HepG2 (cell line): ENCODE measurements around the gene TNP2. TPM values are rescaled to one million over a fixed set of nuclear protein-coding genes. Genes with fewer than 3 reads are reported as not detected.
A peak's percentile ranks its signal among the peaks of the same experiment; 100 is the strongest.

Experiments used
- ATAC-seq: fragments of 200-7000 bp; cut with Tn5 transposase; 3 replicates; pipeline ENCODE4 v1.9.1; 2020; ENCODE audit warnings: mild to moderate bottlenecking, moderate library complexity
- BruUV-seq: library from RNA; stranded (reverse); fragments of 400-500 nt; replicated peaks from 2 replicates; lab custom pipeline; 2021; lab: Mats Ljungman, UMichigan
- CTCF ChIA-PET: fragments of 300-600 bp; formaldehyde crosslinking; extraction: SDS; loops from one replicate; lab custom pipeline; 2021; ENCODE audit warnings: low total read pairs, inconsistent platforms, low intra/inter-chr PET ratio; lab: Yijun Ruan, JAX
- POLR2A ChIA-PET: fragments of 350-600 bp; sonication (Branson Sonifier 250); formaldehyde crosslinking; loops from one replicate; lab custom pipeline; 2020; ENCODE audit warnings: antibody characterized with exemption, inconsistent platforms; lab: Yijun Ruan, JAX
- DNase-seq: peaks from one replicate; pipeline ENCODE4 v3.0.0-alpha.2; 2015; ENCODE audit warnings: low spot score
- FAIRE-seq: peaks from 3 replicates; lab custom pipeline; 2011; peaks lifted over from hg19 to GRCh38; lab: Jason Lieb, UNC
- H2AFZ ChIP-seq: one replicate; pipeline ENCODE4 v1.6.1; 2011; ENCODE audit warnings: low read length, inconsistent platforms
- H3K27ac ChIP-seq: fragments of 300-600 bp; 3 replicates; pipeline ENCODE4 v1.8.0; 2011; ENCODE audit warnings: mixed run types, mild to moderate bottlenecking, mixed read lengths, low read length, inconsistent platforms; ENCODE audit not compliant: insufficient read depth; ENCODE audit errors: extremely low read length
- H3K27me3 ChIP-seq, 2 experiments: fragments of 200-600 bp in 1 of 2; 2 replicates in 1 of 2; 3 replicates in 1 of 2; pipeline versions ENCODE4 v1.6.0 to v1.8.0; 2011; ENCODE audit warnings: low read length in 2 of 2, mild to moderate bottlenecking in 2 of 2, moderate library complexity in 2 of 2, inconsistent platforms in 1 of 2; ENCODE audit not compliant: insufficient read depth in 2 of 2, control insufficient read depth in 1 of 2
- H3K36me3 ChIP-seq, 2 experiments: fragments of 200-600 bp in 1 of 2; replicated peaks in 1 of 2; 2 replicates in 1 of 2; 3 replicates in 1 of 2; pipeline versions ENCODE4 v1.5.1 to v1.8.0; 2011; ENCODE audit warnings: low read length in 2 of 2, inconsistent platforms in 1 of 2; ENCODE audit not compliant: insufficient read depth in 2 of 2, control insufficient read depth in 1 of 2
- H3K4me1 ChIP-seq: 2 replicates; pipeline ENCODE4 v1.5.1; 2012; ENCODE audit warnings: low read length, inconsistent platforms; ENCODE audit not compliant: insufficient read depth
- H3K4me2 ChIP-seq: 2 replicates; pipeline ENCODE4 v1.6.0; 2011; ENCODE audit warnings: low read depth, low read length, inconsistent platforms
- H3K4me3 ChIP-seq, 3 experiments: fragments of 200-600 bp in 1 of 3; sonication (generic), shearing (Covaris generic) in 1 of 3; replicated peaks in 1 of 3; 2 replicates each; pipeline ENCODE4 v1.5.1; 2011 to 2016; ENCODE audit warnings: low read length in 3 of 3, inconsistent platforms in 2 of 3, low read depth in 2 of 3, mild to moderate bottlenecking in 2 of 3, control low read depth in 1 of 3, mixed read lengths in 1 of 3; ENCODE audit not compliant: insufficient read depth in 1 of 3
- H3K79me2 ChIP-seq: one replicate; pipeline ENCODE4 v1.6.1; 2011; ENCODE audit warnings: low read length, inconsistent platforms; ENCODE audit not compliant: insufficient read depth
- H3K9ac ChIP-seq: 2 replicates; pipeline ENCODE4 v1.6.0; 2011; ENCODE audit warnings: mild to moderate bottlenecking, low read depth, low read length, inconsistent platforms; ENCODE audit not compliant: insufficient read depth
- H3K9me3 ChIP-seq: 2 replicates; pipeline ENCODE4 v1.5.1; 2012; ENCODE audit warnings: mild to moderate bottlenecking, low read length
- H4K20me1 ChIP-seq: 2 replicates; pipeline ENCODE4 v1.6.0; 2011; ENCODE audit warnings: inconsistent platforms, mild to moderate bottlenecking, low read length, moderate library complexity; ENCODE audit not compliant: insufficient read depth
- ATM ChIP-seq: fragments of 450-650 bp; IDR thresholded peaks from 2 replicates; pipeline ENCODE4 v1.7.1; 2017; ENCODE audit warnings: mild to moderate bottlenecking, borderline replicate concordance
- EP300 ChIP-seq, 3 experiments: sonication (generic) in 1 of 3; formaldehyde crosslinking in 1 of 3; IDR thresholded peaks; 2 replicates each; pipeline versions ENCODE4 v1.5.1 to v1.6.1; 2011 to 2020; ENCODE audit warnings: low read depth in 2 of 3, low read length in 2 of 3, borderline replicate concordance in 1 of 3, improper control_type of control experiment in 1 of 3, mild to moderate bottlenecking in 1 of 3, missing genetic modification reagents in 1 of 3, moderate library complexity in 1 of 3
- HNRNPK ChIP-seq: fragments of 200-400 bp; formaldehyde crosslinking; IDR thresholded peaks from 2 replicates; pipeline ENCODE4 v1.6.1; 2018; ENCODE audit warnings: low read length, low read depth, moderate library complexity, mild to moderate bottlenecking; ENCODE audit not compliant: poor library complexity, severe bottlenecking
- MTF1 ChIP-seq: sonication (generic); formaldehyde crosslinking; IDR thresholded peaks from 2 replicates; pipeline ENCODE4 v1.5.0; 2020; ENCODE audit warnings: missing genetic modification reagents
- NFYC ChIP-seq: IDR thresholded peaks from 2 replicates; pipeline ENCODE4 v1.6.1; 2016; ENCODE audit warnings: missing genetic modification reagents, missing compliant biosample characterization
- TBP ChIP-seq: sonication (generic); formaldehyde crosslinking; IDR thresholded peaks from 2 replicates; pipeline ENCODE4 v1.5.0; 2020; ENCODE audit warnings: missing genetic modification reagents
- TEAD2 ChIP-seq: sonication (generic); formaldehyde crosslinking; IDR thresholded peaks from 2 replicates; pipeline ENCODE4 v1.9.0; 2021; ENCODE audit warnings: missing genetic modification reagents
- THYN1 ChIP-seq: sonication (generic); formaldehyde crosslinking; IDR thresholded peaks from 2 replicates; pipeline ENCODE4 v1.8.1; 2023; ENCODE audit warnings: low read depth, mild to moderate bottlenecking, moderate library complexity, missing genetic modification reagents, borderline replicate concordance
- ZBTB8A ChIP-seq: sonication (generic); formaldehyde crosslinking; IDR thresholded peaks from 2 replicates; pipeline ENCODE4 v1.4.0; 2020; ENCODE audit warnings: mild to moderate bottlenecking, low read depth, missing genetic modification reagents, borderline replicate concordance
- ZMYM3 ChIP-seq: sonication (generic); formaldehyde crosslinking; IDR thresholded peaks from 2 replicates; pipeline ENCODE4 v1.5.1; 2020; ENCODE audit warnings: mild to moderate bottlenecking, missing genetic modification reagents
- WGBS: methylation state at CpG from one replicate; pipeline ENCODE4 v1.1.6; 2017; ENCODE audit warnings: low lambda C conversion rate; 5-methylcytosine and 5-hydroxymethylcytosine counted together
- in situ Hi-C: cut with HindIII; loops from 2 replicates; pipeline ENCODE4 v1.10.0; 2017; ENCODE audit warnings: low pct_unique_long_range_greater_than_20kb; ENCODE audit not compliant: extremely low pct_ligation_motif_present
- intact Hi-C: fragments of 100-400 bp; cut with micrococcal nuclease; formaldehyde crosslinking; loops from one replicate; pipeline ENCODE4 v1.10.0; 2022; ENCODE audit not compliant: unreplicated experiment
- polyA plus RNA-seq, 8 experiments: library from polyadenylated mRNA; depleted of rRNA in 3 of 8; stranded (reverse) in 7 of 8; unstranded in 1 of 8; fragments of >200 nt; fragmentation: Illumina TruSeq in 4 of 8; extraction: Trizol in 4 of 8; gene quantifications; 2 replicates each; pipeline versions ENCODE4 v1.2.1 to v1.2.3, GENCODE V29; 2011 to 2016; ENCODE audit warnings: low read depth in 4 of 8, missing spikeins in 1 of 8, mixed read lengths in 1 of 8; ENCODE audit not compliant: insufficient read depth in 1 of 8
- total RNA-seq, 5 experiments: library from RNA; depleted of rRNA; stranded (reverse); fragments of >200 nt; fragmentation: Illumina TruSeq; extraction: Trizol; gene quantifications; 2 replicates each; pipeline ENCODE4 v1.2.3, GENCODE V29; 2016; ENCODE audit warnings: low read depth in 1 of 5
- TF ChIP-seq, protein P1 (sequence below): IDR thresholded peaks from 2 replicates; pipeline ENCODE4 v1.6.1; 2016; ENCODE audit warnings: low read depth, borderline replicate concordance
- TF ChIP-seq, protein P2 (sequence below): IDR thresholded peaks from 2 replicates; pipeline ENCODE4 v1.6.1; 2016; ENCODE audit warnings: control low read depth
- TF ChIP-seq, protein P3 (sequence below): sonication (generic); formaldehyde crosslinking; IDR thresholded peaks from 2 replicates; pipeline ENCODE4 v1.5.0; 2020; ENCODE audit warnings: mild to moderate bottlenecking, missing genetic modification reagents, borderline replicate concordance

Gene TNP2
- total and polyA plus RNA-seq, 2 of the 13 experiments (the other 11 are each of a cell fraction or from before 2014, with no cell fraction given), result not detected

DNA sequence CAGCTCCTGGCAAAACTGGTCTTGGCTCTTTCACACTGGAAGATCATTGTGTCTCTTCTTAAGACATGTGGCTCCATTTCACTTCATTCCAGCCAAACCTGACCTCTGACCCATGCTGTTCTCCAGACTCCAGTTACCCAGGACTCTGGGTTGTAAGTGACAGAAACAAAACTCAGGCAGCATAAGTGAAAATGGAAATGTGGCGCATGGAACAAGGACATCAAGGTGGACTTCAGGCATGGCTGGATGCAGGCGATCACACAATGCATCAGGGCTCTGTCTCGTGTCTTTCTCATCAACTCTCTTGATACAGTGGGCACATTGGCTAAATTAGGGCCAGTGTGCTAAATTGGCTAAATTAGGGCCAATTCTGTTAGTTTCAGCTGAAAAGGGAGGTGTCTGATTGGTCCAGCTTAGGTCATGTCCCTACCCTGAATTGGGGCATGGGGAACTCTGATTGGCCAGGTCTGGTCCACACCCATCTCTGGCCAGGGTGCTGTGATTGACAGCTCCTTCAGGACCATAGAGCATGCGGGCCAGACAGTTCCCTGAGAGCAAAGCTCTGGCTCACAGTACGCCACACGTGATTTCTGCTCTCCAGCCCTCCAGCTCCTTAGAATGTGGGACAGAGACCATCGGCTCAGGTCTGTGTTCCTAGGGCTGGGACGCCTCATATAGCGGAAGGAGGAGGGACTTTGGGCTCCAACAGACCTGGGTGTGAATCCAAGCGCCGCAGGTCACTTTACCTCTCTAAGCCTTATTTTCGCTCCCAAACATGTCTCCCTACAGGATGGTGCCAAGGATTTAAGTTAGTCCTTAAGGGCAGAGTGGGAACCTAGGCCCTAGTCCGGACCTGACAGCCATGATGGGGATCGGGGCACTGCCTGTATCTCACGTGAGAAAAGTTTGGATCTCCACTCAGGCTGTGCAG lies 30.6 kb downstream of the TNP2 start:
- DNase-seq (no peak), ATAC-seq (peak; percentile 59), FAIRE-seq (no peak)
- intact Hi-C loops (no loop called here), in situ Hi-C loops (no loop called here)
- CTCF ChIA-PET, result no interaction called here
- Histone ChIP-seq H3K27ac (no peak overlapping the region), H3K4me2 (0 out of 2 replicates have a peak overlapping the region, but pooled peaks have one; percentile 8), H2AFZ (no peak overlapping the region), H3K4me3 (no peak overlapping the region), H3K4me1 (peaks cover 44% of the 10 kb centered on the region), H3K27me3 (peaks cover 2 to 27% of the 10 kb centered on the region in 2 experiments; a peak in 3 of 5 replicates), H3K9me3 (no peaks in the 10 kb centered on the region), H4K20me1 (no peaks in the 10 kb centered on the region), H3K79me2 (no peaks in the 10 kb centered on the region), H3K9ac (no peak overlapping the region), H3K36me3 (no peaks in the 10 kb centered on the region)
- BruUV-seq, result no TSS peak
- POLR2A ChIA-PET, result interaction anchor here (0.5 to 1.1 kb wide), 2 partner anchors 18 to 105 kb away, joined by 3 to 5 read pairs; partner anchors contain the start of gene SOCS1
- WGBS, result 57% methylated on average over 14 of the region's 15 CpGs
- TF ChIP-seq, protein P1, sequence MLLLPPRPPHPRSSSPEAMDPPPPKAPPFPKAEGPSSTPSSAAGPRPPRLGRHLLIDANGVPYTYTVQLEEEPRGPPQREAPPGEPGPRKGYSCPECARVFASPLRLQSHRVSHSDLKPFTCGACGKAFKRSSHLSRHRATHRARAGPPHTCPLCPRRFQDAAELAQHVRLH (CRISPR knock-in tag), result no peak
- no peak for TF ChIP-seq MTF1 (CRISPR knock-in tag)
- TF ChIP-seq THYN1 (CRISPR knock-in tag), result no peak
- TF ChIP-seq TEAD2 (CRISPR knock-in tag), result no peak
- TF ChIP-seq ZMYM3 (CRISPR knock-in tag), result peak; percentile 63; the same call in 1 of the 2 replicates
- TF ChIP-seq EP300 (IDR thresholded peaks at IDR 0.05; ENCODE audit: low read depth in 2 of 2, low read length in 2 of 2), result no peak
- no peak for TF ChIP-seq EP300 (CRISPR knock-in tag; IDR thresholded peaks at IDR 0.05; ENCODE audit: borderline replicate concordance)
- TF ChIP-seq HNRNPK, result no peak
- no peak for TF ChIP-seq ATM
- TF ChIP-seq, protein P2, sequence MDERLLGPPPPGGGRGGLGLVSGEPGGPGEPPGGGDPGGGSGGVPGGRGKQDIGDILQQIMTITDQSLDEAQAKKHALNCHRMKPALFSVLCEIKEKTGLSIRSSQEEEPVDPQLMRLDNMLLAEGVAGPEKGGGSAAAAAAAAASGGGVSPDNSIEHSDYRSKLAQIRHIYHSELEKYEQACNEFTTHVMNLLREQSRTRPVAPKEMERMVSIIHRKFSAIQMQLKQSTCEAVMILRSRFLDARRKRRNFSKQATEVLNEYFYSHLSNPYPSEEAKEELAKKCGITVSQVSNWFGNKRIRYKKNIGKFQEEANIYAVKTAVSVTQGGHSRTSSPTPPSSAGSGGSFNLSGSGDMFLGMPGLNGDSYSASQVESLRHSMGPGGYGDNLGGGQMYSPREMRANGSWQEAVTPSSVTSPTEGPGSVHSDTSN, result peak; percentile 74
- TF ChIP-seq TBP, result no peak
- TF ChIP-seq, protein P3, sequence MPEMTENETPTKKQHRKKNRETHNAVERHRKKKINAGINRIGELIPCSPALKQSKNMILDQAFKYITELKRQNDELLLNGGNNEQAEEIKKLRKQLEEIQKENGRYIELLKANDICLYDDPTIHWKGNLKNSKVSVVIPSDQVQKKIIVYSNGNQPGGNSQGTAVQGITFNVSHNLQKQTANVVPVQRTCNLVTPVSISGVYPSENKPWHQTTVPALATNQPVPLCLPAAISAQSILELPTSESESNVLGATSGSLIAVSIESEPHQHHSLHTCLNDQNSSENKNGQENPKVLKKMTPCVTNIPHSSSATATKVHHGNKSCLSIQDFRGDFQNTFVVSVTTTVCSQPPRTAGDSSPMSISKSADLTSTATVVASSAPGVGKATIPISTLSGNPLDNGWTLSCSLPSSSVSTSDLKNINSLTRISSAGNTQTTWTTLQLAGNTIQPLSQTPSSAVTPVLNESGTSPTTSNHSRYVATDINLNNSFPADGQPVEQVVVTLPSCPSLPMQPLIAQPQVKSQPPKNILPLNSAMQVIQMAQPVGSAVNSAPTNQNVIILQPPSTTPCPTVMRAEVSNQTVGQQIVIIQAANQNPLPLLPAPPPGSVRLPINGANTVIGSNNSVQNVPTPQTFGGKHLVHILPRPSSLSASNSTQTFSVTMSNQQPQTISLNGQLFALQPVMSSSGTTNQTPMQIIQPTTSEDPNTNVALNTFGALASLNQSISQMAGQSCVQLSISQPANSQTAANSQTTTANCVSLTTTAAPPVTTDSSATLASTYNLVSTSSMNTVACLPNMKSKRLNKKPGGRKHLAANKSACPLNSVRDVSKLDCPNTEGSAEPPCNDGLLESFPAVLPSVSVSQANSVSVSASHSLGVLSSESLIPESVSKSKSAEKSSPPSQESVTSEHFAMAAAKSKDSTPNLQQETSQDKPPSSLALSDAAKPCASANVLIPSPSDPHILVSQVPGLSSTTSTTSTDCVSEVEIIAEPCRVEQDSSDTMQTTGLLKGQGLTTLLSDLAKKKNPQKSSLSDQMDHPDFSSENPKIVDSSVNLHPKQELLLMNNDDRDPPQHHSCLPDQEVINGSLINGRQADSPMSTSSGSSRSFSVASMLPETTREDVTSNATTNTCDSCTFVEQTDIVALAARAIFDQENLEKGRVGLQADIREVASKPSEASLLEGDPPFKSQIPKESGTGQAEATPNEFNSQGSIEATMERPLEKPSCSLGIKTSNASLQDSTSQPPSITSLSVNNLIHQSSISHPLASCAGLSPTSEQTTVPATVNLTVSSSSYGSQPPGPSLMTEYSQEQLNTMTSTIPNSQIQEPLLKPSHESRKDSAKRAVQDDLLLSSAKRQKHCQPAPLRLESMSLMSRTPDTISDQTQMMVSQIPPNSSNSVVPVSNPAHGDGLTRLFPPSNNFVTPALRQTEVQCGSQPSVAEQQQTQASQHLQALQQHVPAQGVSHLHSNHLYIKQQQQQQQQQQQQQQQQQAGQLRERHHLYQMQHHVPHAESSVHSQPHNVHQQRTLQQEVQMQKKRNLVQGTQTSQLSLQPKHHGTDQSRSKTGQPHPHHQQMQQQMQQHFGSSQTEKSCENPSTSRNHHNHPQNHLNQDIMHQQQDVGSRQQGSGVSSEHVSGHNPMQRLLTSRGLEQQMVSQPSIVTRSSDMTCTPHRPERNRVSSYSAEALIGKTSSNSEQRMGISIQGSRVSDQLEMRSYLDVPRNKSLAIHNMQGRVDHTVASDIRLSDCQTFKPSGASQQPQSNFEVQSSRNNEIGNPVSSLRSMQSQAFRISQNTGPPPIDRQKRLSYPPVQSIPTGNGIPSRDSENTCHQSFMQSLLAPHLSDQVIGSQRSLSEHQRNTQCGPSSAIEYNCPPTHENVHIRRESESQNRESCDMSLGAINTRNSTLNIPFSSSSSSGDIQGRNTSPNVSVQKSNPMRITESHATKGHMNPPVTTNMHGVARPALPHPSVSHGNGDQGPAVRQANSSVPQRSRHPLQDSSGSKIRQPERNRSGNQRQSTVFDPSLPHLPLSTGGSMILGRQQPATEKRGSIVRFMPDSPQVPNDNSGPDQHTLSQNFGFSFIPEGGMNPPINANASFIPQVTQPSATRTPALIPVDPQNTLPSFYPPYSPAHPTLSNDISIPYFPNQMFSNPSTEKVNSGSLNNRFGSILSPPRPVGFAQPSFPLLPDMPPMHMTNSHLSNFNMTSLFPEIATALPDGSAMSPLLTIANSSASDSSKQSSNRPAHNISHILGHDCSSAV (CRISPR knock-in tag), result no peak
- peak; percentile 66 for TF ChIP-seq NFYC (CRISPR knock-in tag)
- no peak for TF ChIP-seq ZBTB8A (CRISPR knock-in tag)
